Smooth muscle cell (in vitro differentiated cells): ENCODE measurements around the gene DNAJC22. TPM values are rescaled to one million over a fixed set of nuclear protein-coding genes. Genes with fewer than 3 reads are reported as not detected.

Experiments used
- DNase-seq: peaks from one replicate; lab custom pipeline; 2025; ENCODE audit not compliant: unreplicated experiment; lab: John Stamatoyannopoulos, UW
- H2AFZ ChIP-seq: fragments of 200-600 bp; sonication (generic); 2 replicates; pipeline ENCODE4 v1.6.0; 2016; ENCODE audit warnings: antibody characterized with exemption, low read depth, mild to moderate bottlenecking
- H3F3A ChIP-seq: fragments of 200-600 bp; sonication (generic); 2 replicates; pipeline ENCODE4 v1.6.0; 2017; ENCODE audit warnings: antibody characterized with exemption, low read depth
- H3K27ac ChIP-seq: fragments of 200-600 bp; sonication (generic); 2 replicates; pipeline ENCODE4 v1.5.1; 2016; ENCODE audit warnings: low read depth, mild to moderate bottlenecking
- H3K27me3 ChIP-seq: fragments of 200-600 bp; sonication (generic); 2 replicates; pipeline ENCODE4 v1.6.1; 2016; ENCODE audit warnings: low read depth, mild to moderate bottlenecking
- H3K36me3 ChIP-seq: fragments of 200-600 bp; sonication (generic); 2 replicates; pipeline ENCODE4 v1.5.1; 2016; ENCODE audit warnings: low read depth
- H3K4me1 ChIP-seq: fragments of 200-600 bp; sonication (generic); 2 replicates; pipeline ENCODE4 v1.5.1; 2016; ENCODE audit warnings: low read depth
- H3K4me2 ChIP-seq: fragments of 200-600 bp; sonication (generic); 2 replicates; pipeline ENCODE4 v1.6.0; 2016; ENCODE audit warnings: mild to moderate bottlenecking
- H3K4me3 ChIP-seq: fragments of 200-600 bp; sonication (generic); 2 replicates; pipeline ENCODE4 v1.5.1; 2016; ENCODE audit warnings: mild to moderate bottlenecking
- H3K79me2 ChIP-seq: fragments of 200-600 bp; sonication (generic); 2 replicates; pipeline ENCODE4 v1.6.0; 2016; ENCODE audit warnings: low read depth, mild to moderate bottlenecking
- H3K9ac ChIP-seq: fragments of 200-600 bp; sonication (generic); 2 replicates; pipeline ENCODE4 v1.6.0; 2016; ENCODE audit warnings: low read depth
- H3K9me3 ChIP-seq: fragments of 200-600 bp; sonication (generic); replicated peaks from 2 replicates; pipeline ENCODE4 v1.5.1; 2016; ENCODE audit warnings: low read depth
- H4K20me1 ChIP-seq: fragments of 200-600 bp; sonication (generic); 2 replicates; pipeline ENCODE4 v1.6.0; 2016; ENCODE audit warnings: low read depth
- WGBS: methylation state at CpG from one replicate; pipeline ENCODE4 v1.1.7; 2016; ENCODE audit warnings: low lambda C conversion rate; 5-methylcytosine and 5-hydroxymethylcytosine counted together
- polyA plus RNA-seq: library from polyadenylated mRNA; unstranded; fragments of >200 nt; fragmentation: Nextera tagmentation; extraction: Ambion mirVana; gene quantifications from 2 replicates; pipeline ENCODE4 v1.2.1, GENCODE V29; 2016
- total RNA-seq: library from RNA; depleted of rRNA; stranded (reverse); fragments of >200 nt; gene quantifications from 2 replicates; pipeline ENCODE4 v1.2.3, GENCODE V29; 2014
- TF ChIP-seq, protein P1 (sequence below): fragments of 200-600 bp; sonication (generic); IDR thresholded peaks from 2 replicates; pipeline ENCODE4 v1.5.1; 2017; ENCODE audit warnings: borderline replicate concordance, mild to moderate bottlenecking, antibody characterized with exemption; ENCODE audit not compliant: insufficient read depth, poor library complexity, severe bottlenecking

DNAJC22 gene
- total and polyA plus RNA-seq, 2 experiments from 2014 or later: 0.09 to 2.4 TPM

- Histone ChIP-seq H3K4me3 (no peak overlapping the region), H4K20me1 (no peaks in the 10 kb centered on the region), H3F3A (no peaks in the 10 kb centered on the region), H3K27ac (no peak overlapping the region), H3K79me2 (peaks cover 4% of the 10 kb centered on the region), H3K9ac (no peak overlapping the region), H3K9me3 (no peaks in the 10 kb centered on the region), H3K4me2 (no peak overlapping the region), H3K36me3 (no peaks in the 10 kb centered on the region), H3K27me3 (peaks cover 6% of the 10 kb centered on the region), H2AFZ (no peak overlapping the region), H3K4me1 (peaks cover 7% of the 10 kb centered on the region)
- no peak for DNase-seq
- 95% methylated on average over 2 of the region's 2 CpGs for WGBS
- TF ChIP-seq, protein P1, sequence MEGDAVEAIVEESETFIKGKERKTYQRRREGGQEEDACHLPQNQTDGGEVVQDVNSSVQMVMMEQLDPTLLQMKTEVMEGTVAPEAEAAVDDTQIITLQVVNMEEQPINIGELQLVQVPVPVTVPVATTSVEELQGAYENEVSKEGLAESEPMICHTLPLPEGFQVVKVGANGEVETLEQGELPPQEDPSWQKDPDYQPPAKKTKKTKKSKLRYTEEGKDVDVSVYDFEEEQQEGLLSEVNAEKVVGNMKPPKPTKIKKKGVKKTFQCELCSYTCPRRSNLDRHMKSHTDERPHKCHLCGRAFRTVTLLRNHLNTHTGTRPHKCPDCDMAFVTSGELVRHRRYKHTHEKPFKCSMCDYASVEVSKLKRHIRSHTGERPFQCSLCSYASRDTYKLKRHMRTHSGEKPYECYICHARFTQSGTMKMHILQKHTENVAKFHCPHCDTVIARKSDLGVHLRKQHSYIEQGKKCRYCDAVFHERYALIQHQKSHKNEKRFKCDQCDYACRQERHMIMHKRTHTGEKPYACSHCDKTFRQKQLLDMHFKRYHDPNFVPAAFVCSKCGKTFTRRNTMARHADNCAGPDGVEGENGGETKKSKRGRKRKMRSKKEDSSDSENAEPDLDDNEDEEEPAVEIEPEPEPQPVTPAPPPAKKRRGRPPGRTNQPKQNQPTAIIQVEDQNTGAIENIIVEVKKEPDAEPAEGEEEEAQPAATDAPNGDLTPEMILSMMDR: no peak
Measured at GRCh38 chr12:49327887-49328286, 18.8 kb upstream of the DNAJC22 start.

DNA sequence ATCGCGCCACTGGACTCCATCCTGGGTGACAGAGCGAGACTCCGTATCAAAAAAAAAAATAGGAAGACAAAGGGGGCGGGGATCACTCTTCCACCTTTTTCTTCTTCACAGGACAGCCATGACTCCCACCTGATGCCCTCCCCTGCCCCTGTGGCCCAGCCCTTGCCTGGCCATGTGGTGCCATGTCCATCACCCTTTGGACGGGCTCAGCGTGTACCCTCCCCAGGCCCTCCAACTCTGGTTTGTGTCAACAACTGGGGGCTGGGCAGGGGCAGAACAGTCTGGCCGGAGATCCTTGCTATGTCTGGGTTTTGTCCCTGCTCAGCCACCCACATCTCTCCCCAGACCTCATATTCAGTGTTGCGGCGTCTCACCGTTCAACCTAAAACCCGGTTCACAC lies 17.9 kb upstream of the DNAJC22 start:
- no peaks in the 10 kb centered on the region for H4K20me1 ChIP-seq
- H3K4me2 ChIP-seq: no peak overlapping the region
- no peaks in the 10 kb centered on the region for H3K36me3 ChIP-seq
- H3K27me3 ChIP-seq: peaks cover 16% of the 10 kb centered on the region
- no peak overlapping the region for H3K4me3 ChIP-seq
- H2AFZ ChIP-seq: no peak overlapping the region
- no peak for DNase-seq
- peaks cover 4% of the 10 kb centered on the region for H3K4me1 ChIP-seq
- no peak overlapping the region for H3K27ac ChIP-seq
- H3K79me2 ChIP-seq: peaks cover 1% of the 10 kb centered on the region
- H3K9me3 ChIP-seq: no peaks in the 10 kb centered on the region
- H3K9ac ChIP-seq: no peak overlapping the region
- TF ChIP-seq, protein P1: no peak
- no peaks in the 10 kb centered on the region for H3F3A ChIP-seq
- WGBS: 98% methylated on average over 12 of the region's 12 CpGs

DNA sequence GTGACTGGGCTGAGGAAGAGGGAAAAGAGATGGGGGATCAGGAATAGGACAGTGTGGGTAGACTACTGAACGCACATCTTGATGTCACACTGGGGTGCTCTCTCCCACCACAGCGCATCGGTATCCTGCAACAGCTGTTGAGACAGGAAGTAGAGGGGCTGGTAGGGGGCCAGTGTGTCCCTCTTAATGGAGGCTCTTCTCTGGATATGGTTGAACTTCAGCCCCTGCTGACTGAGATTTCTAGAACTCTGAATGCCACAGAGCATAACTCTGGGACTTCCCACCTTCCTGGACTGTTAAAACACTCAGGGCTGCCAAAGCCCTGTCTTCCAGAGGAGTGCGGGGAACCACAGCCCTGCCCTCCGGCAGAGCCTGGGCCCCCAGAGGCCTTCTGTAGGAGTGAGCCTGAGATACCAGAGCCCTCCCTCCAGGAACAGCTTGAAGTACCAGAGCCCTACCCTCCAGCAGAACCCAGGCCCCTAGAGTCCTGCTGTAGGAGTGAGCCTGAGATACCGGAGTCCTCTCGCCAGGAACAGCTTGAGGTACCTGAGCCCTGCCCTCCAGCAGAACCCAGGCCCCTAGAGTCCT lies 16.6 kb upstream of the DNAJC22 start:
- Histone ChIP-seq H3K9me3 (no peaks in the 10 kb centered on the region), H3K27me3 (peaks cover 29% of the 10 kb centered on the region), H3K4me1 (no peaks in the 10 kb centered on the region), H4K20me1 (no peaks in the 10 kb centered on the region), H3K4me3 (no peak overlapping the region), H3F3A (no peaks in the 10 kb centered on the region), H2AFZ (no peak overlapping the region), H3K27ac (no peak overlapping the region), H3K79me2 (no peaks in the 10 kb centered on the region), H3K9ac (no peak overlapping the region), H3K4me2 (no peak overlapping the region), H3K36me3 (no peaks in the 10 kb centered on the region)
- TF ChIP-seq, protein P1: no peak
- no peak for DNase-seq
- WGBS: 97% methylated on average over 7 of the region's 7 CpGs

- Histone ChIP-seq H2AFZ (no peak overlapping the region), H3F3A (no peaks in the 10 kb centered on the region), H3K4me3 (no peak overlapping the region), H3K9me3 (no peaks in the 10 kb centered on the region), H3K4me1 (no peaks in the 10 kb centered on the region), H3K27ac (no peak overlapping the region), H4K20me1 (no peaks in the 10 kb centered on the region), H3K4me2 (no peak overlapping the region), H3K79me2 (no peaks in the 10 kb centered on the region), H3K27me3 (peaks cover 36% of the 10 kb centered on the region), H3K36me3 (no peaks in the 10 kb centered on the region), H3K9ac (no peak overlapping the region)
- TF ChIP-seq, protein P1: no peak
- 92% methylated on average over 14 of the region's 14 CpGs for WGBS
- DNase-seq: no peak
Measured at GRCh38 chr12:49330631-49331379, 15.9 kb upstream of the DNAJC22 start.
